ENCODE measurements around the gene NUBPL.

DNA sequence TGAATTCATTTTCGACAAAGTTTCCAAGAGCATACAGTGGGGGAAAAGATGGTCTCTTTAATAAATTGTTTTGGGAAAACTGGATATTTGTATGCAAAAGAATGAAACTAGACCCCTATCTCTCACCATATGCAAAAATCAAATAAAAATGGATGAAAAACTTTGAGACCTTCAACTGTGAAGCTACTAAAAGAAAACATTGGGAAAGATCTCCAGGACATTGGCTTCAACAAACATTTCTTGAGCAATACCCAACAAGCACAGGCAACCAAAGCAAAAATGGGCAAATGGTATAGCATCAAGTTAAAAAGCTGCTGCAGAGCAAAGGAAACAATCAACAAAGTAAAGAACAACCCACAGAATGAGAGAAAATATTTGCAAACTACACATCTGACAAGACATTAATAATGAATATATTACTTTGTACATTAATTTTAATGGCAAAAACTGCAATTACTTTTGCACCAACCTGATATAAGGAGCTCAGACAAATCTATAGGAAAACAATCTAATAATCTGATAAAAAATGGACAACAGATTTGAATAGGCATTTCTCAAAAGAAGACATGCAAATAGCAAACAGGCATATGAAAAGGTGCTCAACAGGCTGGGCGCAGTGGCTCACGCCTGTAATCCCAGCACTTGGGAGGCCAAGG is 50.7 kb downstream of the NUBPL start:
- TF ChIP-seq POLR2A (IDR thresholded peaks at IDR 0.05; ENCODE audit: low read depth, low read length) (no peak), TAF1 (IDR thresholded peaks at IDR 0.05; ENCODE audit: low read depth, low read length) (no peak), PAX5 (IDR thresholded peaks at IDR 0.05; ENCODE audit: insufficient read depth, low read length, severe bottlenecking) (no peak), POLR2AphosphoS5 (IDR thresholded peaks at IDR 0.05; ENCODE audit: low read depth, low read length) (no peak), SPI1 (IDR thresholded peaks at IDR 0.05; ENCODE audit: low read depth, low read length) (no peak), POU2F2 (IDR thresholded peaks at IDR 0.05; ENCODE audit: low read depth, low read length) (no peak)
